A549 (cell line): ENCODE measurements around the gene ABCB9. TPM values are rescaled to one million over a fixed set of nuclear protein-coding genes. Genes with fewer than 3 reads are reported as not detected.
A peak's percentile ranks its signal among the peaks of the same experiment; 100 is the strongest.

ENCODE experiments used
- ATAC-seq, 2 experiments: fragments of 200-7000 bp in 1 of 2; fragments of >200 bp in 1 of 2; cut with Nextera tagmentation in 1 of 2; cut with Tn5 transposase in 1 of 2; 3 replicates each; pipeline versions ENCODE4 v1.8.0 to v1.9.1; 2018 to 2020; ENCODE audit warnings: mild to moderate bottlenecking in 1 of 2, moderate library complexity in 1 of 2
- CTCF ChIA-PET: fragments of 300-600 bp; sonication (Branson Sonifier 250); formaldehyde crosslinking; extraction: SDS; loops from one replicate; lab custom pipeline; 2021; ENCODE audit warnings: antibody characterized with exemption, inconsistent platforms; lab: Yijun Ruan, JAX
- POLR2A ChIA-PET: fragments of 350-600 bp; formaldehyde crosslinking; extraction: SDS; loops from one replicate; lab custom pipeline; 2021; ENCODE audit warnings: antibody characterized with exemption, inconsistent platforms; lab: Yijun Ruan, JAX
- DNase-seq, 2 experiments: peaks; one replicate each; pipeline versions ENCODE4 v3.0.0 to v3.0.0-alpha.2; 2011 to 2016; ENCODE audit warnings: low read depth in 1 of 2, low spot score in 1 of 2
- FAIRE-seq: peaks from 2 replicates; lab custom pipeline; 2011; peaks lifted over from hg19 to GRCh38; lab: Jason Lieb, UNC
- H3K27ac ChIP-seq, 2 experiments: fragments of >200 bp; sonication (Bioruptor Twin); formaldehyde crosslinking; 3 replicates each; pipeline ENCODE4 v1.5.1; 2016 to 2017
- H3K4me1 ChIP-seq: fragments of >200 bp; sonication (Bioruptor Twin); formaldehyde crosslinking; 3 replicates; pipeline ENCODE4 v1.6.1; 2016
- H3K4me2 ChIP-seq: fragments of >200 bp; sonication (Bioruptor Twin); formaldehyde crosslinking; 3 replicates; pipeline ENCODE4 v1.6.1; 2016
- H3K4me3 ChIP-seq: fragments of >200 bp; sonication (Bioruptor Twin); formaldehyde crosslinking; 3 replicates; pipeline ENCODE4 v1.5.1; 2016
- H3K9me3 ChIP-seq: fragments of >200 bp; sonication (Bioruptor Twin); formaldehyde crosslinking; 3 replicates; pipeline ENCODE4 v1.6.1; 2016
- BHLHE40 ChIP-seq: IDR thresholded peaks from 2 replicates; pipeline ENCODE4 v1.6.1; 2012; ENCODE audit warnings: low read depth, low read length, inconsistent platforms
- CEBPB ChIP-seq, 2 experiments: fragments of >200 bp in 1 of 2; sonication (Bioruptor Twin) in 1 of 2; formaldehyde crosslinking in 1 of 2; IDR thresholded peaks; 2 replicates each; pipeline ENCODE4 v1.6.1; 2012 to 2016
- CHD2 ChIP-seq: fragments of 150-350 bp; IDR thresholded peaks from 2 replicates; pipeline ENCODE4 v1.6.1; 2014; ENCODE audit warnings: low read length; ENCODE audit not compliant: partially characterized antibody
- E2F6 ChIP-seq: IDR thresholded peaks from 2 replicates; pipeline ENCODE4 v1.6.1; 2012; ENCODE audit warnings: low read depth, borderline replicate concordance
- ESRRA ChIP-seq: fragments of 150-350 bp; IDR thresholded peaks from 2 replicates; pipeline ENCODE4 v1.6.1; 2014; ENCODE audit warnings: mild to moderate bottlenecking, low read length, borderline replicate concordance
- HOXB5 ChIP-seq: fragments of 250-450 bp; sonication (Bioruptor Pico); IDR thresholded peaks from 2 replicates; pipeline ENCODE4 v1.5.0; 2020; ENCODE audit warnings: mild to moderate bottlenecking, moderate library complexity
- KDM1A ChIP-seq: fragments of 200-600 bp; sonication (generic); IDR thresholded peaks from 2 replicates; pipeline ENCODE4 v1.6.1; 2016; ENCODE audit warnings: low read depth, mild to moderate bottlenecking
- MAZ ChIP-seq: fragments of 150-350 bp; IDR thresholded peaks from 2 replicates; pipeline ENCODE4 v1.6.1; 2014; ENCODE audit warnings: antibody characterized with exemption, low read depth, low read length, borderline replicate concordance
- POLR2A ChIP-seq: IDR thresholded peaks from 2 replicates; pipeline ENCODE4 v1.6.1; 2012; ENCODE audit warnings: mild to moderate bottlenecking, low read length
- POLR2AphosphoS2 ChIP-seq: conservative IDR thresholded peaks from 2 replicates; pipeline ENCODE4 v1.6.1; 2012; ENCODE audit warnings: low read length, improper control_type of control experiment, inconsistent platforms
- REST ChIP-seq: fragments of 200-600 bp; sonication (generic); IDR thresholded peaks from 2 replicates; pipeline ENCODE4 v1.6.1; 2016; ENCODE audit warnings: antibody characterized with exemption, mild to moderate bottlenecking, moderate library complexity
- RFX5 ChIP-seq: fragments of 450-650 bp; IDR thresholded peaks from 2 replicates; pipeline ENCODE4 v1.7.1; 2014; ENCODE audit warnings: antibody characterized with exemption, mild to moderate bottlenecking, moderate library complexity
- SMC3 ChIP-seq: fragments of >200 bp; sonication (Bioruptor Twin); formaldehyde crosslinking; IDR thresholded peaks from 3 replicates; pipeline ENCODE4 v1.6.1; 2018; ENCODE audit warnings: inconsistent platforms
- ZC3H11A ChIP-seq: fragments of 450-650 bp; IDR thresholded peaks from 2 replicates; pipeline ENCODE4 v1.6.1; 2014; ENCODE audit warnings: antibody characterized with exemption, mild to moderate bottlenecking
- WGBS: methylation state at CpG from one replicate; pipeline ENCODE4 v1.1.6; 2017; ENCODE audit errors: missing lambda C conversion rate; 5-methylcytosine and 5-hydroxymethylcytosine counted together
- polyA plus RNA-seq, 4 experiments: library from polyadenylated mRNA; depleted of rRNA in 3 of 4; stranded (reverse); fragments of >200 nt; fragmentation: RNase III in 1 of 4; extraction: RNeasy Plus Mini Kit Qiagen cat#74134 plus additional on column Dnase treatment in 1 of 4; gene quantifications; 2 replicates in 3 of 4; 3 replicates in 1 of 4; pipeline ENCODE4 v1.2.3, GENCODE V29; 2011 to 2017
- TF ChIP-seq, protein P1 (sequence below): fragments of 250-450 bp; sonication (Bioruptor Pico); IDR thresholded peaks from 2 replicates; pipeline ENCODE4 v1.5.0; 2021; ENCODE audit warnings: mild to moderate bottlenecking, moderate library complexity, borderline replicate concordance

Gene ABCB9
- polyA plus RNA-seq, 2 of the 4 experiments (the other 2 are of a cell fraction): 2.7 to 5.0 TPM

DNA sequence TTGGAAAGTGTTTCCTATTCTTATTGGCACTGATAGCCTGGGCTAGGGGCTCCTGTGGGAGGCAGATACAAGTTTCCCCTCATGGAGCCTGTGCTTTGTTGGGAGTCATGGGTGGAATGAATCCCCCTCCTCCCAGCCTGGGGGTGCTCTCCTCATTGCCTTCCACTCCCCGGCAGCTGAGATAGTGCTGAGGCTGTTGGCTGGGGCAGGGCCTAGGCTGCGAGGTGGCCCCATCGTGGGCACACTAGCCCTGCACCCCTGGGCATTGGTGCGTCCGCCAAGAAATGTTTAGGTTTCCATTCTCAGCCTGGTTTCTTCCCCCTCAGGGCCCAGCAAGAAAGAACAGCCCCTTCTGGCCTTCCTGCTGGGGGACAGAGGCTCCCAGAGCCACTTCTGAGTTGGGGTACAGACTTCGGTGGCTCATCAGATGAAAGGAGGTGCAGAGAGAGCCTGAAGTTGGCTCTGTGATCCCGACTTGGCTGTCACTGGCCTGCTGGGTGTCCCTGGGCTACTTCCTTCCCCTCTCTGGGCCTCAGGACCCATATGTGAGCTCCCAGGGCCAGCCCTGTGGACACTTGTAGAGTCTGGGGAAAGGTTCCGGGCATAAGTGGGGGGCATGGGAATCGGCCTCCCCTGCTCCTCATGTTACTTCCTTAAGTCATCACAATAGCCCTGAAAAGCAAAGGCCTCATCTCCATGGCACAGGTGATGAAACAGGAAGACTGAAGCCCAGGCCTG is 11.6 kb upstream of the ABCB9 start:
- no peak overlapping the region for H3K4me2 ChIP-seq
- DNase-seq: no peak
- WGBS: 85% methylated on average over 9 of the region's 9 CpGs
- CTCF ChIA-PET: interaction anchor here (0.6 to 1.5 kb wide), 4 partner anchors 11 to 260 kb away, joined by 3 to 5 read pairs (median 4); no protein-coding TSS in a partner anchor
- H3K27ac ChIP-seq: peak overlapping the region in 1 of 2 experiments; percentile 1; a peak in 1 of 6 replicates
- no peak overlapping the region for H3K4me3 ChIP-seq
- POLR2A ChIA-PET: no interaction called here
- FAIRE-seq: no peak
- peaks cover 25% of the 10 kb centered on the region for H3K4me1 ChIP-seq
- H3K9me3 ChIP-seq: no peaks in the 10 kb centered on the region
- TF ChIP-seq CHD2: no peak
- no peak for TF ChIP-seq E2F6
- no peak for TF ChIP-seq RFX5
- TF ChIP-seq CEBPB (IDR thresholded peaks at IDR 0.05): no peak
- no peak for TF ChIP-seq MAZ
- TF ChIP-seq SMC3: no peak
- no peak for TF ChIP-seq KDM1A
- no peak for TF ChIP-seq HOXB5 (CRISPR knock-in tag)
- TF ChIP-seq, all 56 proteins: peak for 0
- ATAC-seq: no peak

- peaks cover 21% of the 10 kb centered on the region for H3K4me1 ChIP-seq
- H3K9me3 ChIP-seq: no peaks in the 10 kb centered on the region
- DNase-seq (no peak), FAIRE-seq (no peak), ATAC-seq (no peak)
- ChIA-PET POLR2A (interaction anchor here (1.6 to 3.6 kb wide), 2 partner anchors 11 to 256 kb away, joined by 13 to 18 read pairs; partner anchors contain the start of genes ABCB9, MPHOSPH9 and MTRFR), CTCF (interaction anchor here (0.9 to 1.5 kb wide), 3 partner anchors 12 to 261 kb away, joined by 3 to 4 read pairs (median 4); no protein-coding TSS in a partner anchor)
- WGBS: 88% methylated on average over 6 of the region's 6 CpGs
- no peak overlapping the region for H3K4me3 ChIP-seq
- no peak overlapping the region for H3K27ac ChIP-seq
- no peak overlapping the region; the same call in 2 of the 3 replicates for H3K4me2 ChIP-seq
- TF ChIP-seq BHLHE40 (no peak), REST (no peak), ZC3H11A (no peak), POLR2AphosphoS2 (no peak)
- TF ChIP-seq, protein P1, sequence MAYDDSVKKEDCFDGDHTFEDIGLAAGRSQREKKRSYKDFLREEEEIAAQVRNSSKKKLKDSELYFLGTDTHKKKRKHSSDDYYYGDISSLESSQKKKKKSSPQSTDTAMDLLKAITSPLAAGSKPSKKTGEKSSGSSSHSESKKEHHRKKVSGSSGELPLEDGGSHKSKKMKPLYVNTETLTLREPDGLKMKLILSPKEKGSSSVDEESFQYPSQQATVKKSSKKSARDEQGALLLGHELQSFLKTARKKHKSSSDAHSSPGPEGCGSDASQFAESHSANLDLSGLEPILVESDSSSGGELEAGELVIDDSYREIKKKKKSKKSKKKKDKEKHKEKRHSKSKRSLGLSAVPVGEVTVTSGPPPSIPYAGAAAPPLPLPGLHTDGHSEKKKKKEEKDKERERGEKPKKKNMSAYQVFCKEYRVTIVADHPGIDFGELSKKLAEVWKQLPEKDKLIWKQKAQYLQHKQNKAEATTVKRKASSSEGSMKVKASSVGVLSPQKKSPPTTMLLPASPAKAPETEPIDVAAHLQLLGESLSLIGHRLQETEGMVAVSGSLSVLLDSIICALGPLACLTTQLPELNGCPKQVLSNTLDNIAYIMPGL (CRISPR knock-in tag): no peak
Observed at GRCh38 chr12:122977153-122977552, 10.9 kb upstream of the ABCB9 start.

DNA sequence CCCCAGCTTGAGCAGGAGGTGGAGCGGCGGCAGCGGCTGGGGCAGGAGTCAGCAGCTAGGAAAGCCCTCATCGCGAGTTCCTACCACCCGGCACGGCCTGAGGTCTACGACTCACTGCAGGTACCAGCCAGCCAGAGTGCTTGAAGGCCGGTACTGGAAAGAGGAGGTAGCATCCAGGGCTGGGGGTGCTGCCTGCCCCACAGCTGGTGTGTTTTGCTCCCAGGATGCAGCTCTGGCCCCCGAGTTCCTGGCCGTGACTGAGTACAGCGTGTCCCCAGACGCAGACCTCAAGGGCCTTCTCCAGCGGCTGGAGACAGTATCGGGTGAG is 10.3 kb upstream of the ABCB9 start:
- DNase-seq (no peak), FAIRE-seq (no peak), ATAC-seq (no peak)
- Histone ChIP-seq H3K4me2 (peak overlapping the region; percentile 89), H3K4me1 (peaks cover 16% of the 10 kb centered on the region), H3K27ac (peak overlapping the region in 1 of 2 experiments; percentile 98; a peak in 3 of 6 replicates), H3K9me3 (no peaks in the 10 kb centered on the region), H3K4me3 (no peak overlapping the region; the same call in 2 of the 3 replicates)
- TF ChIP-seq ESRRA (no peak), POLR2A (0 out of 2 replicates have a peak, but pooled peaks have one; percentile 14)
- ChIA-PET POLR2A (interaction anchor here (1.6 to 3.6 kb wide), 2 partner anchors 11 to 256 kb away, joined by 13 to 18 read pairs; partner anchors contain the start of genes ABCB9, MPHOSPH9 and MTRFR), CTCF (interaction anchor here (0.9 to 2.0 kb wide), 5 partner anchors 8 to 263 kb away, joined by 3 to 5 read pairs (median 4); no protein-coding TSS in a partner anchor)
- WGBS: 89% methylated on average over 15 of the region's 15 CpGs
